ENCODE measurements around the gene TUBGCP3.

Gene TUBGCP3

GRCh38 chr13:112446867-112447266 lies 141.1 kb downstream of the TUBGCP3 start:
- Histone ChIP-seq H3K4me3 (ENCODE audit: low read depth, low read length) (no peak overlapping the region), H3K4me1 (no peaks in the 10 kb centered on the region), H3K36me3 (no peaks in the 10 kb centered on the region), H3K9me3 (no peaks in the 10 kb centered on the region), H3K27me3 (peaks cover 59% of the 10 kb centered on the region)
- DNase-seq, result no peak
- TF ChIP-seq CTCF (IDR thresholded peaks at IDR 0.05; ENCODE audit: low read depth, low read length), result no peak

GRCh38 chr13:112446347-112446861 lies 141.5 kb downstream of the TUBGCP3 start:
- Histone ChIP-seq H3K4me1 (no peaks in the 10 kb centered on the region), H3K4me3 (ENCODE audit: low read depth, low read length) (no peak overlapping the region), H3K27me3 (peaks cover 64% of the 10 kb centered on the region), H3K36me3 (no peaks in the 10 kb centered on the region), H3K9me3 (no peaks in the 10 kb centered on the region)
- no peak for DNase-seq
- TF ChIP-seq CTCF (IDR thresholded peaks at IDR 0.05; ENCODE audit: low read depth, low read length), result no peak

- Histone ChIP-seq H3K27me3 (peaks cover 69% of the 10 kb centered on the region), H3K4me1 (no peaks in the 10 kb centered on the region), H3K9me3 (no peaks in the 10 kb centered on the region), H3K4me3 (ENCODE audit: low read depth, low read length) (no peak overlapping the region), H3K36me3 (no peaks in the 10 kb centered on the region)
- DNase-seq, result no peak
- TF ChIP-seq CTCF (IDR thresholded peaks at IDR 0.05; ENCODE audit: low read depth, low read length), result no peak
Measured at GRCh38 chr13:112445411-112446271, 142.3 kb downstream of the TUBGCP3 start.

DNA sequence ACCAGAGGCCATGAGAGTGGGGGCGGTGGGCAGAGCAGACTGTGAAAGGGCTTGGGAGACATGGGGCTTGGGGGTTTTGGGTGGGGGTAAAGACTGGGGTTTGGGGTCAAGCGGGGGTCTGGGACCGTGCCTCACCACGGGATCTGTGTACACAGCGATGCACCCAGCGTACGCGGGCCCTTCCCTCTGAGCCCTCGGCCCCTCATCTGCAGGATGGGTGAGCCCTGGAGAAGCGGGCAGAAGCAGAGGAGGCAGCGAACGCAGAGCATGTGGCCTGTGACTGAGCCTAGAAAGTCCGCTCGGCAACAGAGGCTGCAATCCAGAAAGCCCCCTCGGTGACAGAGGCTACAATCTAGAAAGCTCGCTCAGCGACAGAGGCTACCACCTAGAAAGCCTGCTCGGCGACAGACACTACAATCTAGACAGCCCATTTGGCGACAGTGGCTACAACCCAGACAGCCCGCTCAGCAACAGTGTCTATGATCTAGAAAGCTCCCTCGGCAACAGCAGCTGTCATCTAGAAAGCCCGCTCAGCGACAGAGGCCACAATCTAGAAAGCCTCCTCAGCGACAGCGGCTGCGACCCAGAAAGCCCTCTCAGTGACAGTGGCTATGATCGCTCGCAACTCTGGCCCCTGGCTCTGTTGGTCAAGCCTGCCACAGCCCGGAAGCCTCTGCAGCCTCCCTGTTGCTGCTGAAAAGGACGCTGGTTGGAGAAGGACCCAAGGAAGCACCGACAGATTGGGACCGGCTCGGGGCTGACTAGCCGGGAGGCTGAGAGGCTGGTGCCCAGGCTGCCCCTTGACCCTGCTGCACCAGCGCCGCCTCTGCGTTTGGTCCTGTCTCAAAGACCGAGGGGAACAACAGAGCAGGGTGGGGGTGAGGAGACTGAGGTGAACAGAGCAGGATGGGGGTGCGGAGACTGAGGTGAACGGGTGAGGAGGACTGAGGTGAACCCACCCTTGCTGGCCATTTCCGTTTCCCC lies 143.2 kb downstream of the TUBGCP3 start:
- H3K4me1 ChIP-seq, result no peaks in the 10 kb centered on the region
- DNase-seq, result no peak
- H3K9me3 ChIP-seq, result no peaks in the 10 kb centered on the region
- H3K36me3 ChIP-seq, result no peaks in the 10 kb centered on the region
- H3K27me3 ChIP-seq, result peaks cover 77% of the 10 kb centered on the region
- peak overlapping the region; percentile 17; the same call in 1 of the 2 replicates for H3K4me3 ChIP-seq (ENCODE audit: low read depth, low read length)
- no peak for TF ChIP-seq CTCF (IDR thresholded peaks at IDR 0.05; ENCODE audit: low read depth, low read length)

- DNase-seq, result peak; percentile 78
- peak; percentile 96 for TF ChIP-seq CTCF (IDR thresholded peaks at IDR 0.05; ENCODE audit: low read depth, low read length)
- Histone ChIP-seq H3K27me3 (peaks cover 82% of the 10 kb centered on the region), H3K4me3 (ENCODE audit: low read depth, low read length) (no peak overlapping the region), H3K4me1 (no peaks in the 10 kb centered on the region), H3K9me3 (no peaks in the 10 kb centered on the region), H3K36me3 (no peaks in the 10 kb centered on the region)
Measured at GRCh38 chr13:112443995-112444311, 144.0 kb downstream of the TUBGCP3 start.

Data from BE2C (cell line).